Panc1 (cell line): Measurements from ENCODE around the gene UQCR11.

ENCODE experiments used
- POLR2AphosphoS5 ChIP-seq: IDR thresholded peaks from 2 replicates; pipeline ENCODE4 v1.6.1; 2012; ENCODE audit warnings: mild to moderate bottlenecking, low read depth, low read length, moderate library complexity
- TCF7L2 ChIP-seq: IDR thresholded peaks from 2 replicates; pipeline ENCODE4 v1.6.1; 2011; ENCODE audit warnings: mild to moderate bottlenecking, low read depth, low read length, inconsistent platforms
- TF ChIP-seq, protein P1 (sequence below): fragments of 450-650 bp; IDR thresholded peaks from 2 replicates; pipeline ENCODE4 v1.5.1; 2017; ENCODE audit warnings: mild to moderate bottlenecking
- TF ChIP-seq, protein P2 (sequence below), 2 experiments: IDR thresholded peaks; 2 replicates each; pipeline ENCODE4 v1.6.1; 2011 to 2012; ENCODE audit warnings: low read depth in 2 of 2, control low read depth in 1 of 2, low read length in 1 of 2, mild to moderate bottlenecking in 1 of 2, moderate library complexity in 1 of 2; ENCODE audit not compliant: insufficient read depth in 1 of 2

DNA sequence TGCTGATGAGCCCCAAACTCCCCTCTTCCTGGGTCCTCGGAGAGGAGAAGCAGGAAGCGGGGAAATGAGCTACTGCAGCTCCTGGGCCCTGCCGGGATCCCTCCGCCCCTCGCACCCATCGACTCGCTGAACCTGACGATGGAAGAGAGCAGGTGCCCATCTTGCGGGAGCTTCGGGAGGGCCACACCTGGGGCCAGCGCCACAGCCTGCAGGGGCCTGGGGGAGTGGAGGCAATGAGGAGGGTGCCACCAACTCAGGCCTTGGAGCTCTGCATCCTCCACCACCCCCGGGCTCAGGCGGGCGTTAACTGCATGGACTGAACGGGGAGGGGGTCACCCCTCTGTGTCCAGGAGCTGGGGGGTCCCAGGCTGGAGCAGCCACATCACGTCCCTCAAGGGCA, 38.8 kb upstream of the UQCR11 start:
- TF ChIP-seq, protein P1, sequence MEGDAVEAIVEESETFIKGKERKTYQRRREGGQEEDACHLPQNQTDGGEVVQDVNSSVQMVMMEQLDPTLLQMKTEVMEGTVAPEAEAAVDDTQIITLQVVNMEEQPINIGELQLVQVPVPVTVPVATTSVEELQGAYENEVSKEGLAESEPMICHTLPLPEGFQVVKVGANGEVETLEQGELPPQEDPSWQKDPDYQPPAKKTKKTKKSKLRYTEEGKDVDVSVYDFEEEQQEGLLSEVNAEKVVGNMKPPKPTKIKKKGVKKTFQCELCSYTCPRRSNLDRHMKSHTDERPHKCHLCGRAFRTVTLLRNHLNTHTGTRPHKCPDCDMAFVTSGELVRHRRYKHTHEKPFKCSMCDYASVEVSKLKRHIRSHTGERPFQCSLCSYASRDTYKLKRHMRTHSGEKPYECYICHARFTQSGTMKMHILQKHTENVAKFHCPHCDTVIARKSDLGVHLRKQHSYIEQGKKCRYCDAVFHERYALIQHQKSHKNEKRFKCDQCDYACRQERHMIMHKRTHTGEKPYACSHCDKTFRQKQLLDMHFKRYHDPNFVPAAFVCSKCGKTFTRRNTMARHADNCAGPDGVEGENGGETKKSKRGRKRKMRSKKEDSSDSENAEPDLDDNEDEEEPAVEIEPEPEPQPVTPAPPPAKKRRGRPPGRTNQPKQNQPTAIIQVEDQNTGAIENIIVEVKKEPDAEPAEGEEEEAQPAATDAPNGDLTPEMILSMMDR = no peak
- TF ChIP-seq POLR2AphosphoS5 (no peak), TCF7L2 (no peak)
- TF ChIP-seq, protein P2, sequence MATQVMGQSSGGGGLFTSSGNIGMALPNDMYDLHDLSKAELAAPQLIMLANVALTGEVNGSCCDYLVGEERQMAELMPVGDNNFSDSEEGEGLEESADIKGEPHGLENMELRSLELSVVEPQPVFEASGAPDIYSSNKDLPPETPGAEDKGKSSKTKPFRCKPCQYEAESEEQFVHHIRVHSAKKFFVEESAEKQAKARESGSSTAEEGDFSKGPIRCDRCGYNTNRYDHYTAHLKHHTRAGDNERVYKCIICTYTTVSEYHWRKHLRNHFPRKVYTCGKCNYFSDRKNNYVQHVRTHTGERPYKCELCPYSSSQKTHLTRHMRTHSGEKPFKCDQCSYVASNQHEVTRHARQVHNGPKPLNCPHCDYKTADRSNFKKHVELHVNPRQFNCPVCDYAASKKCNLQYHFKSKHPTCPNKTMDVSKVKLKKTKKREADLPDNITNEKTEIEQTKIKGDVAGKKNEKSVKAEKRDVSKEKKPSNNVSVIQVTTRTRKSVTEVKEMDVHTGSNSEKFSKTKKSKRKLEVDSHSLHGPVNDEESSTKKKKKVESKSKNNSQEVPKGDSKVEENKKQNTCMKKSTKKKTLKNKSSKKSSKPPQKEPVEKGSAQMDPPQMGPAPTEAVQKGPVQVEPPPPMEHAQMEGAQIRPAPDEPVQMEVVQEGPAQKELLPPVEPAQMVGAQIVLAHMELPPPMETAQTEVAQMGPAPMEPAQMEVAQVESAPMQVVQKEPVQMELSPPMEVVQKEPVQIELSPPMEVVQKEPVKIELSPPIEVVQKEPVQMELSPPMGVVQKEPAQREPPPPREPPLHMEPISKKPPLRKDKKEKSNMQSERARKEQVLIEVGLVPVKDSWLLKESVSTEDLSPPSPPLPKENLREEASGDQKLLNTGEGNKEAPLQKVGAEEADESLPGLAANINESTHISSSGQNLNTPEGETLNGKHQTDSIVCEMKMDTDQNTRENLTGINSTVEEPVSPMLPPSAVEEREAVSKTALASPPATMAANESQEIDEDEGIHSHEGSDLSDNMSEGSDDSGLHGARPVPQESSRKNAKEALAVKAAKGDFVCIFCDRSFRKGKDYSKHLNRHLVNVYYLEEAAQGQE (IDR thresholded peaks at IDR 0.05; ENCODE audit: insufficient read depth in 1 of 2, low read depth in 2 of 2, low read length in 1 of 2) = no peak
